CD4-positive, alpha-beta memory T cell (primary cell): ENCODE data around the gene PPIL6. TPM values are rescaled to one million over a fixed set of nuclear protein-coding genes. Genes with fewer than 3 reads are reported as not detected.

ENCODE experiments used
- CTCF ChIA-PET: fragments of 350-600 bp; sonication (Branson Sonifier 250); formaldehyde crosslinking; loops from one replicate; lab custom pipeline; 2021; ENCODE audit warnings: inconsistent platforms; ENCODE audit not compliant: partially characterized antibody; lab: Charles Lee
- POLR2A ChIA-PET: fragments of 350-600 bp; sonication (Branson Sonifier 250); formaldehyde crosslinking; loops from one replicate; lab custom pipeline; 2021; ENCODE audit not compliant: partially characterized antibody; lab: Charles Lee
- DNase-seq, 5 donors: peaks; one replicate each; pipeline versions ENCODE4 v3.0.0 to v3.0.0-alpha.2; 2020 to 2022; ENCODE audit warnings: mixed read lengths in 1 of 5
- H3K27ac ChIP-seq: one replicate; pipeline ENCODE4 v1.7.0; 2013; ENCODE audit warnings: low read depth, low read length
- H3K27me3 ChIP-seq: 2 replicates; pipeline ENCODE4 v1.7.0; 2013; ENCODE audit warnings: mild to moderate bottlenecking, low read length, moderate library complexity; ENCODE audit not compliant: insufficient read depth
- H3K36me3 ChIP-seq: 2 replicates; pipeline ENCODE4 v1.7.0; 2013; ENCODE audit warnings: mild to moderate bottlenecking, low read length, moderate library complexity; ENCODE audit not compliant: insufficient read depth
- H3K4me1 ChIP-seq: 2 replicates; pipeline ENCODE4 v1.7.0; 2013; ENCODE audit warnings: mild to moderate bottlenecking, low read length, moderate library complexity; ENCODE audit not compliant: insufficient read depth
- H3K4me3 ChIP-seq, 2 donors: one replicate each; pipeline ENCODE4 v1.7.0; 2013; ENCODE audit warnings: low read length in 2 of 2, mild to moderate bottlenecking in 1 of 2
- H3K9me3 ChIP-seq, 2 donors: one replicate each; pipeline ENCODE4 v1.7.0; 2013; ENCODE audit warnings: low read length in 2 of 2, control low read depth in 1 of 2; ENCODE audit not compliant: control insufficient read depth in 1 of 2
- H3K27ac Mint-ChIP-seq, 7 donors: one replicate each; pipeline ENCODE4 v1.8.0; 2020 to 2021; ENCODE audit warnings: mixed read lengths in 7 of 7, mild to moderate bottlenecking in 6 of 7, inconsistent platforms in 3 of 7, moderate library complexity in 3 of 7
- H3K27me3 Mint-ChIP-seq, 2 donors: one replicate each; pipeline ENCODE4 v1.8.0; 2020 to 2021; ENCODE audit warnings: mixed read lengths in 2 of 2
- H3K36me3 Mint-ChIP-seq, 2 donors: one replicate each; pipeline ENCODE4 v1.8.0; 2020 to 2021; ENCODE audit warnings: mixed read lengths in 2 of 2, inconsistent platforms in 1 of 2, mild to moderate bottlenecking in 1 of 2
- H3K4me1 Mint-ChIP-seq, 4 donors: one replicate each; pipeline ENCODE4 v1.8.0; 2020 to 2021; ENCODE audit warnings: mixed read lengths in 4 of 4, mild to moderate bottlenecking in 1 of 4
- H3K4me3 Mint-ChIP-seq, 8 donors: one replicate each; pipeline ENCODE4 v1.8.0; 2020 to 2021; ENCODE audit warnings: mixed read lengths in 8 of 8, mild to moderate bottlenecking in 7 of 8, moderate library complexity in 6 of 8, inconsistent platforms in 3 of 8
- H3K9me3 Mint-ChIP-seq, 8 donors: one replicate each; pipeline ENCODE4 v1.8.0; 2020 to 2021; ENCODE audit warnings: mixed read lengths in 8 of 8, mild to moderate bottlenecking in 5 of 8, inconsistent platforms in 3 of 8, moderate library complexity in 1 of 8
- intact Hi-C: fragments of 100-400 bp; cut with micrococcal nuclease; formaldehyde crosslinking; loops from one replicate; pipeline ENCODE4 v1.15.1; 2023
- polyA plus RNA-seq, 2 donors: library from polyadenylated mRNA; unstranded; fragments of 300-500 nt; fragmentation: Illumina TruSeq; gene quantifications; one replicate each; pipeline ENCODE4 v1.2.3, GENCODE V29; 2021
- total RNA-seq, 2 experiments: library from RNA; stranded (reverse); gene quantifications; one replicate each; pipeline ENCODE4 v1.2.3, GENCODE V29; 2021

PPIL6 gene
- total and polyA plus RNA-seq, 4 experiments from 2014 or later: 0.33 to 0.52 (median 0.37) TPM

- Mint-ChIP-seq H3K4me3 (peak within 1 kb of the TSS; percentile 87 to 99 (median 98)), H3K27me3 (no peaks in the 10 kb centered on the region), H3K27ac (peak within 1 kb of the TSS; percentile 95 to 100 (median 99)), H3K9me3 (no peaks in the 10 kb centered on the region), H3K36me3 (peaks cover 3 to 16% of the 10 kb centered on the region in 2 donors), H3K4me1 (peaks cover 40 to 77% (median 60%) of the 10 kb centered on the region in 4 donors)
- Histone ChIP-seq H3K9me3 (no peaks in the 10 kb centered on the region), H3K4me1 (peaks cover 76% of the 10 kb centered on the region), H3K36me3 (peaks cover 10% of the 10 kb centered on the region), H3K27me3 (no peaks in the 10 kb centered on the region), H3K27ac (peak within 1 kb of the TSS; percentile 94), H3K4me3 (peak within 1 kb of the TSS; percentile 76 to 91)
- ChIA-PET POLR2A (interaction anchor here (0.6 to 13.4 kb wide), 15 partner anchors 8 to 419 kb away, joined by 3 to 220 read pairs (median 7); partner anchors contain the start of genes CD164, CEP57L1, PPIL6 and SESN1), CTCF (interaction anchor here (0.8 to 8.6 kb wide), 9 partner anchors 9 to 584 kb away, joined by 3 to 70 read pairs (median 7); partner anchors contain the start of genes PPIL6, SMPD2 and ZBTB24)
- intact Hi-C loops: loop anchor here (1.0 to 10.0 kb wide), 5 partner anchors 15 to 1359 kb away; partner anchors contain the start of genes AK9, CD164, CDK19 and FIG4
- DNase-seq: peak; percentile 78 to 90 (median 81)
These were observed 15.1 kb upstream of the PPIL6 start, which contains the start of gene MICAL1 for GRCh38 chr6:109455437-109456110. MICAL1 (minus strand) TSS chr6:109455772; CDS start chr6:109454196, 1,576 bp downstream.

- H3K27ac ChIP-seq: peak overlapping the region; percentile 94
- peak overlapping the region; percentile 76 to 91 for H3K4me3 ChIP-seq
- H3K4me3 Mint-ChIP-seq: peak overlapping the region; percentile 87 to 99 (median 98)
- H3K27me3 ChIP-seq: no peaks in the 10 kb centered on the region
- H3K4me1 ChIP-seq: peaks cover 81% of the 10 kb centered on the region
- H3K9me3 Mint-ChIP-seq: no peaks in the 10 kb centered on the region
- ChIA-PET POLR2A (interaction anchor here (0.6 to 13.4 kb wide), 18 partner anchors 9 to 725 kb away, joined by 3 to 220 read pairs (median 8); partner anchors contain the start of genes AK9, CD164, CDC40 and CEP57L1), CTCF (interaction anchor here (0.8 to 8.6 kb wide), 9 partner anchors 10 to 585 kb away, joined by 3 to 70 read pairs (median 4); partner anchors contain the start of genes PPIL6, SMPD2 and ZBTB24)
- H3K27ac Mint-ChIP-seq: peak overlapping the region; percentile 95 to 100 (median 99)
- peaks cover 44 to 81% (median 64%) of the 10 kb centered on the region in 4 donors for H3K4me1 Mint-ChIP-seq
- DNase-seq: peak; percentile 80 to 94 (median 85)
- peaks cover 6 to 20% of the 10 kb centered on the region in 2 donors for H3K36me3 Mint-ChIP-seq
- intact Hi-C loops: loop anchor here (1.0 to 10.0 kb wide), 5 partner anchors 14 to 1360 kb away; partner anchors contain the start of genes AK9, CD164, CDK19 and FIG4
- no peaks in the 10 kb centered on the region for H3K9me3 ChIP-seq
- H3K36me3 ChIP-seq: peaks cover 10% of the 10 kb centered on the region
- H3K27me3 Mint-ChIP-seq: no peaks in the 10 kb centered on the region
These were observed 14.3 kb upstream of the PPIL6 start for GRCh38 chr6:109454496-109455436.

- ChIA-PET CTCF (interaction anchor here (0.8 to 8.6 kb wide), 5 partner anchors 11 to 586 kb away, joined by 3 to 70 read pairs (median 4); partner anchors contain the start of genes PPIL6 and SMPD2), POLR2A (interaction anchor here (0.7 to 13.4 kb wide), 11 partner anchors 10 to 887 kb away, joined by 3 to 220 read pairs (median 9); partner anchors contain the start of genes AK9, CD164, CDC40 and CEP57L1)
- peak overlapping the region; percentile 94 to 100 (median 99) for H3K27ac Mint-ChIP-seq
These were observed 13.4 kb upstream of the PPIL6 start for GRCh38 chr6:109453594-109454495.

GRCh38 chr6:109453156-109453555, 12.7 kb upstream of the PPIL6 start:
- Histone ChIP-seq H3K4me3 (no peak overlapping the region), H3K9me3 (no peaks in the 10 kb centered on the region), H3K27me3 (no peaks in the 10 kb centered on the region), H3K4me1 (peaks cover 84% of the 10 kb centered on the region), H3K36me3 (peaks cover 10% of the 10 kb centered on the region), H3K27ac (no peak overlapping the region)
- ChIA-PET CTCF (interaction anchor here (1.2 to 8.6 kb wide), 2 partner anchors 10 to 38 kb away, joined by 4 to 70 read pairs; partner anchors contain the start of genes PPIL6 and SMPD2), POLR2A (interaction anchor here (0.6 to 13.4 kb wide), 10 partner anchors 10 to 887 kb away, joined by 3 to 220 read pairs (median 9); partner anchors contain the start of genes AK9, CD164, CEP57L1 and FIG4)
- intact Hi-C loops: loop anchor here (10.0 kb wide), 1 partner anchor 1362 kb away; the partner anchor contains the start of gene CDK19
- peaks cover 39 to 77% (median 59%) of the 10 kb centered on the region in 4 donors for H3K4me1 Mint-ChIP-seq
- peak overlapping the region; percentile 15 to 99 (median 86) for H3K27ac Mint-ChIP-seq
- H3K9me3 Mint-ChIP-seq: peaks cover 0 to 1% (median 0%) of the 10 kb centered on the region in 8 donors
- no peak for DNase-seq
- H3K4me3 Mint-ChIP-seq: peak overlapping the region in 4 of 8 donors; percentile 4 to 32 (median 31)
- no peaks in the 10 kb centered on the region for H3K27me3 Mint-ChIP-seq
- H3K36me3 Mint-ChIP-seq: peaks cover 7 to 27% of the 10 kb centered on the region in 2 donors

More at GRCh38 chr6:109453594-109454495, 13.4 kb upstream of the PPIL6 start:
- peak overlapping the region; percentile 76 to 91 for H3K4me3 ChIP-seq
- H3K36me3 Mint-ChIP-seq: peaks cover 7 to 23% of the 10 kb centered on the region in 2 donors
- H3K36me3 ChIP-seq: peaks cover 10% of the 10 kb centered on the region
- peak overlapping the region; percentile 94 for H3K27ac ChIP-seq
- H3K27me3 Mint-ChIP-seq: no peaks in the 10 kb centered on the region
- no peak for DNase-seq
- H3K4me1 Mint-ChIP-seq: peaks cover 41 to 78% (median 61%) of the 10 kb centered on the region in 4 donors
- intact Hi-C loops: loop anchor here (10.0 kb wide), 1 partner anchor 1361 kb away; the partner anchor contains the start of gene CDK19
- no peaks in the 10 kb centered on the region for H3K9me3 ChIP-seq
- no peaks in the 10 kb centered on the region for H3K27me3 ChIP-seq
- H3K4me3 Mint-ChIP-seq: peak overlapping the region; percentile 87 to 98 (median 95)
- H3K4me1 ChIP-seq: peaks cover 85% of the 10 kb centered on the region
- no peaks in the 10 kb centered on the region for H3K9me3 Mint-ChIP-seq

GRCh38 chr6:109452181-109452580, 11.8 kb upstream of the PPIL6 start:
- H3K36me3 ChIP-seq: peaks cover 10% of the 10 kb centered on the region
- no peak overlapping the region for H3K4me3 ChIP-seq
- no peak for DNase-seq
- no peak overlapping the region for H3K27ac ChIP-seq
- Mint-ChIP-seq H3K27ac (peak overlapping the region in 6 of 7 donors; percentile 43 to 97 (median 74)), H3K4me3 (peak overlapping the region in 3 of 8 donors; percentile 27 to 46 (median 40)), H3K36me3 (peaks cover 7 to 30% of the 10 kb centered on the region in 2 donors), H3K27me3 (no peaks in the 10 kb centered on the region), H3K4me1 (peaks cover 32 to 72% (median 53%) of the 10 kb centered on the region in 4 donors), H3K9me3 (peaks cover 0 to 1% (median 0%) of the 10 kb centered on the region in 8 donors)
- intact Hi-C loops: loop anchor here (10.0 kb wide), 1 partner anchor 1363 kb away; the partner anchor contains the start of gene CDK19
- ChIA-PET CTCF (interaction anchor here (1.5 to 8.6 kb wide), 2 partner anchors 9 to 30 kb away, joined by 4 to 70 read pairs; partner anchors contain the start of genes PPIL6 and SMPD2), POLR2A (interaction anchor here (1.0 to 13.4 kb wide), 7 partner anchors 9 to 239 kb away, joined by 4 to 220 read pairs (median 11); partner anchors contain the start of genes AK9, CD164, FIG4 and PPIL6)
- no peaks in the 10 kb centered on the region for H3K9me3 ChIP-seq
- H3K27me3 ChIP-seq: no peaks in the 10 kb centered on the region
- peaks cover 76% of the 10 kb centered on the region for H3K4me1 ChIP-seq
